Hepatocyte (in vitro differentiated cells): ENCODE measurements around the gene RHBDD3. TPM values are rescaled to one million over a fixed set of nuclear protein-coding genes. Genes with fewer than 3 reads are reported as not detected.
A peak's percentile ranks its signal among the peaks of the same experiment; 100 is the strongest.
"Not testable (repeated sequence)": the region's sequence is repeated elsewhere in the genome, so short reads cannot be mapped to it uniquely, and the experiment has no call there.

Experiments used
- DNase-seq: peaks from one replicate; pipeline ENCODE4 v3.0.0-alpha.2; 2016; ENCODE audit warnings: low spot score
- H2AFZ ChIP-seq: fragments of 200-600 bp; sonication (generic); 2 replicates; pipeline ENCODE4 v1.6.0; 2016; ENCODE audit warnings: antibody characterized with exemption, mild to moderate bottlenecking
- H3K27ac ChIP-seq: fragments of 200-600 bp; sonication (generic); 2 replicates; pipeline ENCODE4 v1.5.1; 2016; ENCODE audit warnings: mild to moderate bottlenecking
- H3K27me3 ChIP-seq: fragments of 200-600 bp; sonication (generic); 2 replicates; pipeline ENCODE4 v1.6.1; 2016
- H3K36me3 ChIP-seq: fragments of 200-600 bp; sonication (generic); replicated peaks from 2 replicates; pipeline ENCODE4 v1.5.1; 2016; ENCODE audit warnings: low read depth; ENCODE audit not compliant: insufficient read depth
- H3K4me1 ChIP-seq: fragments of 200-600 bp; sonication (generic); 2 replicates; pipeline ENCODE4 v1.5.1; 2016; ENCODE audit warnings: mild to moderate bottlenecking, moderate library complexity; ENCODE audit not compliant: insufficient read depth
- H3K4me2 ChIP-seq: fragments of 200-600 bp; sonication (generic); 2 replicates; pipeline ENCODE4 v1.6.0; 2016
- H3K4me3 ChIP-seq: fragments of 200-600 bp; sonication (generic); 2 replicates; pipeline ENCODE4 v1.5.1; 2016; ENCODE audit warnings: mild to moderate bottlenecking
- H3K79me2 ChIP-seq: fragments of 200-600 bp; sonication (generic); 2 replicates; pipeline ENCODE4 v1.6.0; 2017; ENCODE audit warnings: mild to moderate bottlenecking
- H3K9me2 ChIP-seq: fragments of 200-600 bp; sonication (generic); replicated peaks from 2 replicates; pipeline ENCODE4 v1.6.0; 2017; ENCODE audit warnings: mild to moderate bottlenecking; ENCODE audit not compliant: insufficient read depth
- H3K9me3 ChIP-seq: fragments of 200-600 bp; sonication (generic); 2 replicates; pipeline ENCODE4 v1.5.1; 2016; ENCODE audit warnings: low read depth, mild to moderate bottlenecking
- H4K20me1 ChIP-seq: fragments of 200-600 bp; sonication (generic); 2 replicates; pipeline ENCODE4 v1.6.0; 2016; ENCODE audit warnings: mild to moderate bottlenecking; ENCODE audit not compliant: insufficient read depth, poor library complexity, severe bottlenecking
- CTCF ChIP-seq: fragments of 200-600 bp; sonication (generic); IDR thresholded peaks from 2 replicates; pipeline ENCODE4 v1.5.1; 2016; ENCODE audit warnings: antibody characterized with exemption, mild to moderate bottlenecking; ENCODE audit not compliant: poor library complexity
- EZH2 ChIP-seq: fragments of 200-600 bp; sonication (generic); IDR thresholded peaks from 2 replicates; pipeline ENCODE4 v1.6.1; 2016; ENCODE audit warnings: antibody characterized with exemption, mild to moderate bottlenecking, borderline replicate concordance
- EZH2phosphoT487 ChIP-seq: fragments of 200-600 bp; sonication (generic); IDR thresholded peaks from one replicate; pipeline ENCODE4 v1.6.1; 2018; ENCODE audit warnings: antibody characterized with exemption, mild to moderate bottlenecking, low read depth, moderate library complexity; ENCODE audit not compliant: unreplicated experiment, severe bottlenecking
- WGBS: methylation state at CpG from one replicate; pipeline ENCODE4 v1.1.6; 2016; ENCODE audit warnings: low lambda C conversion rate; ENCODE audit errors: missing lambda C conversion rate; 5-methylcytosine and 5-hydroxymethylcytosine counted together
- polyA plus RNA-seq: library from polyadenylated mRNA; unstranded; fragments of >200 nt; fragmentation: Nextera tagmentation; extraction: Ambion mirVana; gene quantifications from 2 replicates; pipeline ENCODE4 v1.2.1, GENCODE V29; 2016
- total RNA-seq: library from RNA; depleted of rRNA; stranded (reverse); fragments of >200 nt; gene quantifications from 2 replicates; pipeline ENCODE4 v1.2.3, GENCODE V29; 2014

Gene RHBDD3
- total and polyA plus RNA-seq, 2 experiments from 2014 or later, result 27.2 to 46.7 TPM

- H2AFZ ChIP-seq, result no peak overlapping the region
- H3K27ac ChIP-seq, result no peak overlapping the region
- WGBS, result 41% methylated on average over 11 of the region's 11 CpGs
These were observed 22.0 kb downstream of the RHBDD3 start for GRCh38 chr22:29245626-29246385.

GRCh38 chr22:29244785-29245625, 22.8 kb downstream of the RHBDD3 start:
- 75% methylated on average over 7 of the region's 7 CpGs for WGBS
- no peaks in the 10 kb centered on the region for H3K36me3 ChIP-seq

More at GRCh38 chr22:29245626-29246385, 22.0 kb downstream of the RHBDD3 start:
- Histone ChIP-seq H3K36me3 (no peaks in the 10 kb centered on the region), H4K20me1 (no peaks in the 10 kb centered on the region), H3K9me2 (no peaks in the 10 kb centered on the region), H3K79me2 (no peaks in the 10 kb centered on the region), H3K4me1 (peaks cover 7% of the 10 kb centered on the region), H3K27me3 (no peaks in the 10 kb centered on the region), H3K9me3 (peaks cover 5% of the 10 kb centered on the region), H3K4me3 (no peak overlapping the region), H3K4me2 (no peak overlapping the region)
- peak; percentile 77 for DNase-seq
- TF ChIP-seq CTCF (peak; percentile 91), EZH2phosphoT487 (no peak), EZH2 (no peak)

GRCh38 chr22:29243874-29244446, 23.8 kb downstream of the RHBDD3 start:
- no peaks in the 10 kb centered on the region for H4K20me1 ChIP-seq
- H2AFZ ChIP-seq, result no peak overlapping the region
- no peak overlapping the region for H3K4me2 ChIP-seq
- 91% methylated on average over 11 of the region's 11 CpGs for WGBS
- H3K27ac ChIP-seq, result no peak overlapping the region
- H3K36me3 ChIP-seq, result no peaks in the 10 kb centered on the region
- H3K4me3 ChIP-seq, result no peak overlapping the region
- no peaks in the 10 kb centered on the region for H3K27me3 ChIP-seq
- no peak for DNase-seq
- no peak for TF ChIP-seq CTCF
- TF ChIP-seq EZH2, result no peak
- TF ChIP-seq EZH2phosphoT487, result no peak
- H3K9me3 ChIP-seq, result peaks cover 5% of the 10 kb centered on the region
- no peaks in the 10 kb centered on the region for H3K9me2 ChIP-seq
- H3K79me2 ChIP-seq, result no peaks in the 10 kb centered on the region
- H3K4me1 ChIP-seq, result peaks cover 7% of the 10 kb centered on the region

More at GRCh38 chr22:29244785-29245625, 22.8 kb downstream of the RHBDD3 start:
- Histone ChIP-seq H4K20me1 (no peaks in the 10 kb centered on the region), H3K9me3 (peaks cover 5% of the 10 kb centered on the region), H3K27ac (no peak overlapping the region), H2AFZ (no peak overlapping the region), H3K4me1 (peaks cover 7% of the 10 kb centered on the region), H3K27me3 (no peaks in the 10 kb centered on the region), H3K9me2 (no peaks in the 10 kb centered on the region), H3K79me2 (no peaks in the 10 kb centered on the region), H3K4me2 (no peak overlapping the region), H3K4me3 (no peak overlapping the region)
- no peak for DNase-seq
- no peak for TF ChIP-seq EZH2
- TF ChIP-seq EZH2phosphoT487, result no peak
- no peak for TF ChIP-seq CTCF

- H3K79me2 ChIP-seq, H3K9me2 ChIP-seq, H3K4me2 ChIP-seq, H3K9me3 ChIP-seq, H3K36me3 ChIP-seq, DNase-seq, H2AFZ ChIP-seq, H3K27me3 ChIP-seq, H3K4me3 ChIP-seq, H3K27ac ChIP-seq, H3K4me1 ChIP-seq, H4K20me1 ChIP-seq: not testable (repeated sequence)
- WGBS, result 64% methylated on average over 9 of the region's 9 CpGs
These were observed 27.3 kb downstream of the RHBDD3 start for GRCh38 chr22:29240481-29240880.
